C4-2B (cell line): ENCODE results near the gene FHAD1.

Experiments
- CTCF ChIP-seq: fragments of 450-650 bp; conservative IDR thresholded peaks from 2 replicates; pipeline ENCODE4 v1.5.1; 2017; ENCODE audit warnings: mild to moderate bottlenecking
- ZFX ChIP-seq: fragments of 450-650 bp; IDR thresholded peaks from 2 replicates; pipeline ENCODE4 v1.6.1; 2017

GRCh38 chr1:15198684-15199083, 48.3 kb upstream of the FHAD1 start:
- TF ChIP-seq CTCF = no peak
- no peak for TF ChIP-seq ZFX
